Measurements from ENCODE around the gene MFAP4.

The MFAP4 gene

GRCh38 chr17:19409509-19409908 is 22.5 kb upstream of the MFAP4 start:
- no peak for DNase-seq

- no peak for DNase-seq
These were observed 22.1 kb upstream of the MFAP4 start for GRCh38 chr17:19409066-19409465.

GRCh38 chr17:19408346-19408710 is 21.3 kb upstream of the MFAP4 start:
- DNase-seq, result no peak

GRCh38 chr17:19407601-19408345 is 20.8 kb upstream of the MFAP4 start:
- no peak for DNase-seq

- no peak for DNase-seq
These were observed 18.1 kb upstream of the MFAP4 start for GRCh38 chr17:19405114-19405513.

GRCh38 chr17:19404264-19404663 is 17.3 kb upstream of the MFAP4 start:
- no peak for DNase-seq

GRCh38 chr17:19403021-19403420 is 16.0 kb upstream of the MFAP4 start:
- no peak for DNase-seq

- no peak for DNase-seq
These were observed 15.2 kb upstream of the MFAP4 start for GRCh38 chr17:19402171-19402570.

GRCh38 chr17:19401321-19402010 is 14.5 kb upstream of the MFAP4 start:
- no peak for DNase-seq

GRCh38 chr17:19399750-19400450 is 12.9 kb upstream of the MFAP4 start:
- no peak for DNase-seq

GRCh38 chr17:19398301-19399181 is 11.6 kb upstream of the MFAP4 start:
- no peak for DNase-seq

- no peak for DNase-seq
These were observed 10.6 kb upstream of the MFAP4 start for GRCh38 chr17:19397556-19398041.

GRCh38 chr17:19392303-19392702 is 5.3 kb upstream of the MFAP4 start:
- DNase-seq, result no peak

GRCh38 chr17:19391432-19391831 is 4.4 kb upstream of the MFAP4 start:
- no peak for DNase-seq

- DNase-seq, result no peak
These were observed 4.0 kb upstream of the MFAP4 start for GRCh38 chr17:19390951-19391350.

GRCh38 chr17:19388791-19389785 is 2.1 kb upstream of the MFAP4 start:
- no peak for DNase-seq

- DNase-seq, result no peak
These were observed 1.0 kb upstream of the MFAP4 start for GRCh38 chr17:19387921-19388521.

- DNase-seq, result no peak
These were observed 700 bp downstream of the MFAP4 start for GRCh38 chr17:19386051-19386929.

- DNase-seq, result no peak
These were observed 1.4 kb downstream of the MFAP4 start for GRCh38 chr17:19385521-19385983.

All from activated T-cell treated with anti-CD3 and anti-CD28 coated beads, Interleukin-2, amount 50 U/mL, for 1 hour (primary cell).